CD4-positive, alpha-beta T cell treated with Interleukin-21 for 1 hour (primary cell): ENCODE results near the gene S1PR1.

Experiments
- DNase-seq: peaks from one replicate; pipeline ENCODE4 v3.0.0-alpha.2; 2020

Gene S1PR1

DNA sequence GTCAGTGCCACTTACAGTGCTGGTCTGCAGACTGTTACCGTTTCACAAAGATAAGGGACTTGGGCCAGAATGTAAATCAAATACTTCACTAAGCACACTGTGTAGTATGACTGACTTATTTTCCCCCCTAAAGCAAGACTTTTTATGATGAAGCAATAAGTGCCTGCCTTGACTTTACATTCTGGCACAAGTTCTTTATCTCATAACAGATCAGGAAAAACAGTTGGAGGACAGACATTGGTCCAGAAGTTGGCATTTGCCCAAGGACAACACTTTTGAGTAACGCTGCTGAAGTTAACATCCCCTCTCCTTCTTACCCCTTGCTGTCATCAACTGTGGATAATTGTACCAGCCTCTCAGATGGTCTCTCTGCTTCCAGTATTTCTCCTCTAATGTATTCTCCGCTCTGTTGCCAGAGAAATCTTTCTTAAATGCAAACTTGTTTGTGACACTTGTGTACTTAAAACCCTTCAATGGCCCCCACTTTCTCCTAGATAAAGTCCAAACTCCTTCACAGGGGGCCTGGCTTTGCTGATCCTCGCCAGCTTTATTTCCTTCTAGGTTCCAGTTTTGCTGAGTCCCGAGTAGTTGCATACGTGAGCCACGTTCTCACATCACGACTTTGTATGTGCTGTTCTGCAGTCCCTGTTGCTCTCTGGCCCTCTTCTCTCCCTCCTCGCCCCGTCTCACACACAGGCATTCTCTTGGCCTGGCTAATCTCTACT is 45.7 kb downstream of the S1PR1 start:
- no peak for DNase-seq

DNA sequence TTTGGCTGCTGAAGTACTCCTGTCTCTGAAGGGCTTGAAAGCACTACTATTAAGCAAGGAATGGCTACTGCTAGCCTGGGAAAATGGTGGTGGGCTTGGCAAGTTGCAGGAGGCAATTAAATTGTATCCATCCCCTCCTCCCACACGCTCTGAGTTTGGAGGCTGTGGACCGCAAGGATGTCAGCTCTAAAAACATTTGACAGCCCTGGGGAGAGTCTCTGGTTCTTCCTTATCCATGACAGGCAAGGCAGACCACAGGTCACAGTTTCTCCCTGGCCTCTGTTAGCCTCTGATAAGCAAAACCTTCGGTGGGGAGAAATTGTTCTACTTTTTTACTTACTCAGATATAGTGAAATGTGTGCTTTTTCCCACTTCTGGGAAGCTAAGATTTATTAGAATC is 46.6 kb downstream of the S1PR1 start:
- DNase-seq: no peak

DNA sequence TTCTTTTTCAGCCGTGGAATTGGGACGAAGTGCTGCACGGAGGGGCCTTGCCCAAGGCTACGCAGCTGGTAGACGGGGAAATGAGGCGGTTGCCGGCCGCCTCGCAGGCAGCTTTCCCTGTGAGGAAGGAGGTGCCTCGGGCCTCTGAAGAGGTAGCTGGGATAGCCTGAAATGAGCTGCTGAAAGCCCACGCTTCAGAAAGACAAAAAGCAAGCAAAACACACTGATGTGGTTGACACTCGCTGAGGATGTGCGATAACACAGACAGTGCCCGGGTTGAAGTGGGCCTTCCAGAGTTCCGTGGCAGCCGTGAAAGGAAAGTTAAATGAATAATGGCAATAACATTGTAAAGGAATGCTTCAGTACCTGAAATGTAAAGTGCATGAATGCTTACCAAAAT is 47.2 kb downstream of the S1PR1 start:
- DNase-seq: peak; percentile 57

DNA sequence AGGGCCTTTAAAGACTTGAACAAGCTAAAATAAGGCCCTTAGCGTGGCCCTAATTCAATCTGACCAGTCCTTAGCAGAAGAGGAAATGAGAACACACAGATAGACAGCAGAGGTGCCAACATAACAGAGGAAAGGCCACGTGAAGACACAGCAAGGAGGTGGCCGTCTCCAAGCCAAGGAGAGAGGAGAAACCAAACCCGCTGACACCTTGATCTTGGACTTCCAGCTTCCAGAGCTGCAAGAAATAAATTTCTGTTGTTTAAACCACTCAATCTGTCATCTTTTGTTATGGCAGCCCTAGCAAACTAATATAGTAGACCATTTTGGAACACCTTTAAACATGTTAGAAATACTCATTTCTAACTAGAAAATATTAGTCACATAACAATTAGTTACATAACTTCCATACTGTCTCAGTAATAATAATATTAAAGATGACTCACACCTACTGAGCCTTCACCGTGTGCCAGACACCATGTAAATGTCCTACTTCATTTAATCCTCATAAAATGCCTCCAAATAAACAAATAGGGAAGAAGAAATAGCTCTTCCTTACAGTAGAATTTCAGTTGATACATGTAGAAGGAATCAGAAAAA is 47.9 kb downstream of the S1PR1 start:
- DNase-seq: no peak

DNA sequence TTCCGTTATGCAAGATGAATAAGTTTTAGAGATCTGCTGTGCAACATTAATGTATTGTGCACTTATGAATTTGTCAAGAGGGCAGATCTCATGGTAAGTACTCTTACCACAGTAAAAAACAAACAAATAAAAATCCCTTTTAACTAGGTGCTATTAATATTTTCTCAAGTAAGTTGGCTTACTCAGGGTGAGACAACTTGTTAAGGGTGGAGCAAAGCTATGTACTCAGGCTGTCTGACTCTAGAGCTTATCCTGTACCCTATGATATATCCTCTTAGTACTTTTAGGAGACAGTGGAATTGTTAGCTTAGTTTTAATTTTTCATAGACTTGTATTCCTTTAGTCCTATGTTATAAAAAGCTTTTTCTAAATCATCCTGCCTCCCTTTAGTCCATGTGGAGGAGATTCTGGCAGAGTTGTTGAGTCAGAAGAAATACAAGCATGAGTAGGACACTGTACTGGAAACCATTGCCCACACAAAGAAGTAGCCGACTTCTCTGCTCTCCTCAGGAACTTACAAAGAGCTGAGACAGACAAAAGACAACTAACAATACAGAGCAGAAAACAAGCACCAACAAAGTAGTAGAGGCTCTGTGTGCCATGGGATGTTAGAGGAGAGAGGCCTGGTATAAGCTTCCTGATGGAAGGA is 49.2 kb downstream of the S1PR1 start:
- DNase-seq: no peak

DNA sequence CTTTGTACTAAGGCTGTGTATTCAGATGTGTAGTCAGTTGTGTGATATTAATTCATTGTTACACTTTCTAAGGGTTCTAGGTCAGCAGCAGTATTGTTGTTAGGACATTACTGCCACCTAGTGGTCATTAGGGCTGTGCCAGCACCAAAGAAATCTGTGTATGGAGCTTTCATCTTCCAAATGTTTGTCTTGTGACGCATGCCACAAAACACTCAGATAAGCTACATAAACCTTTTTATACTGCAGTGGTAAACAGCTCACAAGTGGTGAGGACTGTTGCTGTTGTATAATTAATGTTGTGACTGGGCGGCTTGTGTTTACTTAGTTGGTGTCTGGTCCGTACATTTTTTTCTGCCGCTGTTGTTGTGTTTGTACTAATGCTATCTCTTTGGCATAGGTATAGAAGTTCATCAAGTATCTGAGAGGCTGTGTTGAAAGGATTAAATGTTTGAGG is 51.7 kb downstream of the S1PR1 start:
- DNase-seq: peak; percentile 85

DNA sequence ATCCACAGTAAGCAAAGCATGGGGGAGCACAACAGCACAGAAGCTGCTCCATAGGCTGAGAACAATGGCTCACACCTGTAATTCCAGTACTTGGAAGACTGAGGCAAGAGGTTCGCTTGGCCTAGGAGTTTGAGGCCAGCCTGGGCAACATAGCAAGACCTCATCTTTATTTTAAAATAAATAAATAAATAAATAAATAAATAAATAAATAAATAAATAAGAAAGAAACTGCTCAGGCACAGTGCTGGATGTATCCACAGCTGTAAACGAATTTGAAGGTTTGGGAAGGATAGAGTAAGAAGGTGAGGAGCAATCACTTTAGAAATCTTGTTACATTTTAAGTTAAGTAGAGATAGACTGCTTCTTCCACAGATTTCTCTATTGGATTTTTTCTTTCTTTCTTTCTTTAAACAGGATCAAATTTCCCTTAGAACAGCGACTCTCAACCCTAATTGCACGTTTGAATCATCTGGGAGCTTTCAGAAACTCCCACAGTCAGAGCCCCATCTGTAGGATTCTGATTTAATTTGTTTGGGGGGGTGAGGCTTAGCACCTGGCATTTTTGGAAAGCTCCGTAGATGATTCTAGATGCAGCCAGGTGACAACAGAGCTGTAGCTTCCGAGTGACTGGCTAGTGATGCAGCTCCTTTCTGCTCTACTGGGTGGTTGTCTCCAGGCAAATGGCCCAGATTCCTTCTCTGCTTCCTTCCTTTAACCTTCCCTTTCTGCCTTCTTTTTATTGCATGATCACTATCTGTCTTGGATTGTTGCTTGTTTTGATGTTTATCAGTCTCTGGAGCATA is 53.5 kb downstream of the S1PR1 start:
- DNase-seq: no peak
